ENCODE data around the gene SH2D6.
"Not testable (repeated sequence)": the region's sequence is repeated elsewhere in the genome, so short reads cannot be mapped to it uniquely, and the experiment has no call there.

SH2D6 gene

GRCh38 chr2:85418132-85419008, at the start of gene SH2D6:
Gene SH2D6 (plus strand): TSS chr2:85418714. CDS start chr2:85429466, 10,752 bp downstream.
- peak; percentile 79 for DNase-seq (ENCODE audit: low read depth)

- no peak for DNase-seq (ENCODE audit: low read depth)
These were observed 49.6 kb upstream of the SH2D6 start for GRCh38 chr2:85368921-85369320.

GRCh38 chr2:85369500-85369899, 49.0 kb upstream of the SH2D6 start:
- DNase-seq (ENCODE audit: low read depth) = no peak

GRCh38 chr2:85371045-85371444, 47.5 kb upstream of the SH2D6 start:
- no peak for DNase-seq (ENCODE audit: low read depth)

- no peak for DNase-seq (ENCODE audit: low read depth)
These were observed 42.0 kb upstream of the SH2D6 start for GRCh38 chr2:85376291-85377065.

GRCh38 chr2:85377083-85377482, 41.4 kb upstream of the SH2D6 start:
- DNase-seq (ENCODE audit: low read depth) = no peak

GRCh38 chr2:85378257-85378656, 40.3 kb upstream of the SH2D6 start:
- DNase-seq (ENCODE audit: low read depth) = no peak

GRCh38 chr2:85380048-85380447, 38.5 kb upstream of the SH2D6 start:
- DNase-seq (ENCODE audit: low read depth) = no peak

GRCh38 chr2:85383151-85383550, 35.4 kb upstream of the SH2D6 start:
- not testable (repeated sequence) for DNase-seq (ENCODE audit: low read depth)

- no peak for DNase-seq (ENCODE audit: low read depth)
These were observed 34.7 kb upstream of the SH2D6 start for GRCh38 chr2:85383850-85384249.

- no peak for DNase-seq (ENCODE audit: low read depth)
These were observed 32.8 kb upstream of the SH2D6 start for GRCh38 chr2:85385746-85386145.

GRCh38 chr2:85387754-85388153, 30.8 kb upstream of the SH2D6 start:
- no peak for DNase-seq (ENCODE audit: low read depth)

- no peak for DNase-seq (ENCODE audit: low read depth)
These were observed 29.5 kb upstream of the SH2D6 start for GRCh38 chr2:85388878-85389538.

GRCh38 chr2:85390941-85391669, 27.4 kb upstream of the SH2D6 start:
- DNase-seq (ENCODE audit: low read depth) = peak; percentile 64

GRCh38 chr2:85393836-85394235, 24.7 kb upstream of the SH2D6 start:
- DNase-seq (ENCODE audit: low read depth) = no peak

- no peak for DNase-seq (ENCODE audit: low read depth)
These were observed 24.2 kb upstream of the SH2D6 start for GRCh38 chr2:85394261-85394681.

- DNase-seq (ENCODE audit: low read depth) = no peak
These were observed 23.5 kb upstream of the SH2D6 start for GRCh38 chr2:85394976-85395375.

GRCh38 chr2:85395912-85396475, 22.5 kb upstream of the SH2D6 start:
- DNase-seq (ENCODE audit: low read depth) = no peak

- no peak for DNase-seq (ENCODE audit: low read depth)
These were observed 21.7 kb upstream of the SH2D6 start for GRCh38 chr2:85396531-85397470.

- no peak for DNase-seq (ENCODE audit: low read depth)
These were observed 20.6 kb upstream of the SH2D6 start for GRCh38 chr2:85397925-85398331.

Data from activated gamma-delta T cell treated with anti-CD3 and anti-CD28 coated beads, Interleukin-2, amount 50 U/mL, for 16 hours (primary cell).